DND-41 (cell line): Measurements from ENCODE around the gene MYO18B.

ENCODE experiments used
- CTCF ChIP-seq: IDR thresholded peaks from 2 replicates; pipeline ENCODE4 v1.5.1; 2012; ENCODE audit warnings: borderline replicate concordance, low read length, moderate library complexity, mild to moderate bottlenecking; ENCODE audit not compliant: poor library complexity, severe bottlenecking; ENCODE audit errors: extremely low read depth
- EZH2 ChIP-seq: IDR thresholded peaks from 3 replicates; pipeline ENCODE4 v1.6.1; 2012; ENCODE audit warnings: borderline replicate concordance, low read depth, mild to moderate bottlenecking, moderate library complexity, low read length, inconsistent platforms; ENCODE audit not compliant: severe bottlenecking

- TF ChIP-seq CTCF, result no peak
- no peak for TF ChIP-seq EZH2
These were observed 37.9 kb downstream of the MYO18B start for GRCh38 chr22:25779890-25780289.
